GM23338 (cell line): Measurements from ENCODE around the gene TANGO6. TPM values are rescaled to one million over a fixed set of nuclear protein-coding genes. Genes with fewer than 3 reads are reported as not detected.
A peak's percentile ranks its signal among the peaks of the same experiment; 100 is the strongest.

Source experiments
- ATAC-seq: fragments of 200-7000 bp; cut with Tn5 transposase; 3 replicates; pipeline ENCODE4 v1.9.1; 2020
- DNase-seq: peaks from one replicate; pipeline ENCODE4 v3.0.0-alpha.2; 2015; ENCODE audit warnings: low spot score
- H2AFZ ChIP-seq: fragments of 200-600 bp; sonication (generic); 2 replicates; pipeline ENCODE4 v1.8.0; 2016; ENCODE audit warnings: antibody characterized with exemption, mild to moderate bottlenecking, moderate library complexity
- H3F3A ChIP-seq: fragments of 200-600 bp; sonication (generic); replicated peaks from 2 replicates; pipeline ENCODE4 v1.8.0; 2017; ENCODE audit warnings: antibody characterized with exemption, mixed run types, low read depth
- H3K27ac ChIP-seq: fragments of 200-600 bp; sonication (generic); 2 replicates; pipeline ENCODE4 v1.6.1; 2016; ENCODE audit warnings: low read depth
- H3K27me3 ChIP-seq: fragments of 200-600 bp; sonication (generic); 2 replicates; pipeline ENCODE4 v1.8.0; 2016; ENCODE audit warnings: mild to moderate bottlenecking, mixed run types, moderate library complexity; ENCODE audit not compliant: insufficient read depth
- H3K36me3 ChIP-seq: fragments of 200-600 bp; sonication (generic); 2 replicates; pipeline ENCODE4 v1.8.0; 2016; ENCODE audit warnings: mild to moderate bottlenecking; ENCODE audit not compliant: insufficient read depth
- H3K4me1 ChIP-seq: fragments of 200-600 bp; sonication (generic); 2 replicates; pipeline ENCODE4 v1.8.0; 2016; ENCODE audit warnings: mild to moderate bottlenecking, moderate library complexity; ENCODE audit not compliant: insufficient read depth
- H3K4me2 ChIP-seq: fragments of 200-600 bp; sonication (generic); 2 replicates; pipeline ENCODE4 v1.7.1; 2017; ENCODE audit warnings: mixed run types
- H3K4me3 ChIP-seq: fragments of 200-600 bp; sonication (generic); 2 replicates; pipeline ENCODE4 v1.6.1; 2016; ENCODE audit warnings: mixed run types
- H3K79me2 ChIP-seq: fragments of 200-600 bp; sonication (generic); replicated peaks from 2 replicates; pipeline ENCODE4 v1.8.0; 2017; ENCODE audit warnings: mild to moderate bottlenecking; ENCODE audit not compliant: insufficient read depth
- H3K9me2 ChIP-seq: fragments of 200-600 bp; sonication (generic); 2 replicates; pipeline ENCODE4 v1.8.0; 2017; ENCODE audit not compliant: insufficient read depth
- H4K20me1 ChIP-seq: fragments of 200-600 bp; sonication (generic); replicated peaks from 2 replicates; pipeline ENCODE4 v1.8.0; 2017; ENCODE audit warnings: mild to moderate bottlenecking; ENCODE audit not compliant: insufficient read depth
- H3K27ac Mint-ChIP-seq: 2 replicates; pipeline ENCODE4 v1.8.0; 2020; ENCODE audit warnings: inconsistent platforms, mild to moderate bottlenecking, moderate library complexity, mixed read lengths
- H3K27me3 Mint-ChIP-seq: 3 replicates; pipeline ENCODE4 v1.8.0; 2022; ENCODE audit warnings: low read depth, mild to moderate bottlenecking, moderate library complexity, mixed read lengths, inconsistent platforms; ENCODE audit not compliant: insufficient read depth, poor library complexity
- H3K36me3 Mint-ChIP-seq: 3 replicates; pipeline ENCODE4 v1.8.0; 2021; ENCODE audit warnings: low read depth, mild to moderate bottlenecking, inconsistent platforms, moderate library complexity, mixed read lengths
- H3K4me1 Mint-ChIP-seq: 3 replicates; pipeline ENCODE4 v1.8.0; 2020; ENCODE audit warnings: mild to moderate bottlenecking, inconsistent platforms, mixed read lengths
- H3K4me3 Mint-ChIP-seq: 3 replicates; pipeline ENCODE4 v1.8.0; 2021; ENCODE audit warnings: moderate library complexity, mild to moderate bottlenecking, inconsistent platforms, mixed read lengths
- H3K9me3 Mint-ChIP-seq: 3 replicates; pipeline ENCODE4 v1.8.0; 2020; ENCODE audit warnings: moderate library complexity, mild to moderate bottlenecking, inconsistent platforms, mixed read lengths
- CREB1 ChIP-seq: fragments of 250-450 bp; sonication (Bioruptor Pico); IDR thresholded peaks from 2 replicates; pipeline ENCODE4 v1.5.0; 2020; ENCODE audit warnings: low read depth, mild to moderate bottlenecking, moderate library complexity
- ETS1 ChIP-seq: IDR thresholded peaks from 2 replicates; pipeline ENCODE4 v1.6.1; 2016; ENCODE audit warnings: antibody characterized with exemption
- EZH2 ChIP-seq: fragments of 200-600 bp; sonication (generic); IDR thresholded peaks from one replicate; pipeline ENCODE4 v1.8.0; 2017; ENCODE audit warnings: antibody characterized with exemption, mild to moderate bottlenecking, low read depth; ENCODE audit not compliant: unreplicated experiment
- EZH2phosphoT487 ChIP-seq: fragments of 200-600 bp; sonication (generic); IDR thresholded peaks from one replicate; pipeline ENCODE4 v1.8.1; 2018; ENCODE audit warnings: antibody characterized with exemption; ENCODE audit not compliant: unreplicated experiment
- JUNB ChIP-seq: IDR thresholded peaks from one replicate; pipeline ENCODE4 v1.6.1; 2016; ENCODE audit warnings: antibody characterized with exemption; ENCODE audit not compliant: unreplicated experiment
- NANOG ChIP-seq: IDR thresholded peaks from 2 replicates; pipeline ENCODE4 v1.6.1; 2016; ENCODE audit warnings: antibody characterized with exemption, borderline replicate concordance
- POLR2AphosphoS5 ChIP-seq: IDR thresholded peaks from 2 replicates; pipeline ENCODE4 v1.6.1; 2016; ENCODE audit warnings: antibody characterized with exemption, low read depth
- REST ChIP-seq: IDR thresholded peaks from one replicate; pipeline ENCODE4 v1.6.1; 2018; ENCODE audit warnings: antibody characterized with exemption; ENCODE audit not compliant: unreplicated experiment
- STAT1 ChIP-seq: IDR thresholded peaks from one replicate; pipeline ENCODE4 v1.6.1; 2016; ENCODE audit warnings: antibody characterized with exemption; ENCODE audit not compliant: unreplicated experiment
- ZNF114 ChIP-seq: fragments of 250-450 bp; sonication (Bioruptor Pico); IDR thresholded peaks from 2 replicates; pipeline ENCODE4 v1.5.0; 2020; ENCODE audit warnings: mild to moderate bottlenecking, moderate library complexity
- ZNF331 ChIP-seq: fragments of 250-450 bp; sonication (Bioruptor Pico); IDR thresholded peaks from 2 replicates; pipeline ENCODE4 v1.5.0; 2020; ENCODE audit warnings: low read depth, mild to moderate bottlenecking, moderate library complexity
- ZNF462 ChIP-seq: fragments of 250-450 bp; sonication (Bioruptor Pico); IDR thresholded peaks from 2 replicates; pipeline ENCODE4 v1.5.0; 2020; ENCODE audit warnings: mild to moderate bottlenecking, moderate library complexity
- polyA plus RNA-seq: library from polyadenylated mRNA; unstranded; fragments of >200 nt; fragmentation: Nextera tagmentation; extraction: Ambion mirVana; gene quantifications from 2 replicates; pipeline ENCODE4 v1.2.1, GENCODE V29; 2016
- total RNA-seq: library from RNA; depleted of rRNA; stranded (reverse); fragments of >200 nt; shearing (Covaris generic); gene quantifications from 2 replicates; pipeline ENCODE4 v1.2.3, GENCODE V29; 2014
- TF ChIP-seq, protein P1 (sequence below), 2 experiments: fragments of 200-600 bp in 1 of 2; sonication (generic) in 1 of 2; conservative IDR thresholded peaks; 2 replicates each; pipeline versions ENCODE4 v1.5.1 to v1.6.1; 2016 to 2017; ENCODE audit warnings: antibody characterized with exemption in 2 of 2, low read depth in 2 of 2, mild to moderate bottlenecking in 2 of 2, moderate library complexity in 1 of 2

TANGO6 gene
- total and polyA plus RNA-seq, 2 experiments from 2014 or later = 7.2 to 23.2 TPM

- DNase-seq (no peak), ATAC-seq (no peak)
Measured at GRCh38 chr16:69126221-69126620, 282.9 kb downstream of the TANGO6 start.

More at GRCh38 chr16:69126221-69126620, 282.9 kb downstream of the TANGO6 start:
- Histone ChIP-seq H3F3A (peaks cover 18% of the 10 kb centered on the region), H3K4me2 (no peak overlapping the region), H3K27ac (peak overlapping the region; percentile 1; the same call in 1 of the 2 replicates), H3K36me3 (0 out of 2 replicates have a peak, but pooled peaks cover 1% of the 10 kb centered on the region), H3K4me1 (peaks cover 9% of the 10 kb centered on the region), H3K79me2 (peaks cover 75% of the 10 kb centered on the region), H3K9me2 (no peaks in the 10 kb centered on the region), H3K27me3 (no peaks in the 10 kb centered on the region), H3K4me3 (no peak overlapping the region), H4K20me1 (peaks cover 23% of the 10 kb centered on the region), H2AFZ (no peak overlapping the region)
- peaks cover 17% of the 10 kb centered on the region for H3K4me1 Mint-ChIP-seq
- no peaks in the 10 kb centered on the region for H3K9me3 Mint-ChIP-seq
- peaks cover 45% of the 10 kb centered on the region for H3K36me3 Mint-ChIP-seq
- H3K4me3 Mint-ChIP-seq = no peak overlapping the region
- no peak overlapping the region for H3K27ac Mint-ChIP-seq
- no peak for TF ChIP-seq ZNF114 (CRISPR knock-in tag)
- TF ChIP-seq JUNB = no peak
- no peak for TF ChIP-seq POLR2AphosphoS5
- TF ChIP-seq REST = no peak
- no peak for TF ChIP-seq NANOG
- TF ChIP-seq CREB1 = no peak
- TF ChIP-seq, protein P1, sequence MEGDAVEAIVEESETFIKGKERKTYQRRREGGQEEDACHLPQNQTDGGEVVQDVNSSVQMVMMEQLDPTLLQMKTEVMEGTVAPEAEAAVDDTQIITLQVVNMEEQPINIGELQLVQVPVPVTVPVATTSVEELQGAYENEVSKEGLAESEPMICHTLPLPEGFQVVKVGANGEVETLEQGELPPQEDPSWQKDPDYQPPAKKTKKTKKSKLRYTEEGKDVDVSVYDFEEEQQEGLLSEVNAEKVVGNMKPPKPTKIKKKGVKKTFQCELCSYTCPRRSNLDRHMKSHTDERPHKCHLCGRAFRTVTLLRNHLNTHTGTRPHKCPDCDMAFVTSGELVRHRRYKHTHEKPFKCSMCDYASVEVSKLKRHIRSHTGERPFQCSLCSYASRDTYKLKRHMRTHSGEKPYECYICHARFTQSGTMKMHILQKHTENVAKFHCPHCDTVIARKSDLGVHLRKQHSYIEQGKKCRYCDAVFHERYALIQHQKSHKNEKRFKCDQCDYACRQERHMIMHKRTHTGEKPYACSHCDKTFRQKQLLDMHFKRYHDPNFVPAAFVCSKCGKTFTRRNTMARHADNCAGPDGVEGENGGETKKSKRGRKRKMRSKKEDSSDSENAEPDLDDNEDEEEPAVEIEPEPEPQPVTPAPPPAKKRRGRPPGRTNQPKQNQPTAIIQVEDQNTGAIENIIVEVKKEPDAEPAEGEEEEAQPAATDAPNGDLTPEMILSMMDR (conservative IDR thresholded peaks at IDR 0.05; ENCODE audit: low read depth in 2 of 2) = no peak
- TF ChIP-seq ZNF331 (CRISPR knock-in tag) = no peak
- TF ChIP-seq EZH2phosphoT487 = no peak
- no peak for TF ChIP-seq EZH2
- no peak for TF ChIP-seq STAT1
- TF ChIP-seq ZNF462 (CRISPR knock-in tag) = no peak
- TF ChIP-seq ETS1 = no peak
- H3K27me3 Mint-ChIP-seq = no peaks in the 10 kb centered on the region
